Sciatic nerve (tissue), 2 donors: Measurements from ENCODE around the gene PPP1R12B. TPM values are rescaled to one million over a fixed set of nuclear protein-coding genes. Genes with fewer than 3 reads are reported as not detected.
"Not testable (repeated sequence)": the region's sequence is repeated elsewhere in the genome, so short reads cannot be mapped to it uniquely, and the experiment has no call there.

Source experiments
- ATAC-seq: fragments of 200-7000 bp; cut with Tn5 transposase; one replicate; pipeline ENCODE4 v1.9.1; 2020; ENCODE audit warnings: mild to moderate bottlenecking, moderate library complexity
- DNase-seq: peaks from one replicate; pipeline ENCODE4 v3.0.0-alpha.2; 2020; ENCODE audit warnings: low spot score
- intact Hi-C: fragments of 100-400 bp; cut with DNase I; formaldehyde crosslinking; loops from one replicate; pipeline ENCODE4 v1.14.2; 2022
- total RNA-seq: library from RNA; stranded (reverse); fragmentation: NEBNext Ultra II Directional; extraction: Animal tissue kit (Norgen Biotek cat#: 25700); gene quantifications from one replicate; pipeline ENCODE4 v1.2.1, GENCODE V29; 2021
- donor health status: DM: no; HTN: no; CAD: no.
- donor health status: DM: no; HTN: no; CAD: no.

Gene PPP1R12B
- total RNA-seq, 1 donor from 2014 or later = 271 TPM

DNA sequence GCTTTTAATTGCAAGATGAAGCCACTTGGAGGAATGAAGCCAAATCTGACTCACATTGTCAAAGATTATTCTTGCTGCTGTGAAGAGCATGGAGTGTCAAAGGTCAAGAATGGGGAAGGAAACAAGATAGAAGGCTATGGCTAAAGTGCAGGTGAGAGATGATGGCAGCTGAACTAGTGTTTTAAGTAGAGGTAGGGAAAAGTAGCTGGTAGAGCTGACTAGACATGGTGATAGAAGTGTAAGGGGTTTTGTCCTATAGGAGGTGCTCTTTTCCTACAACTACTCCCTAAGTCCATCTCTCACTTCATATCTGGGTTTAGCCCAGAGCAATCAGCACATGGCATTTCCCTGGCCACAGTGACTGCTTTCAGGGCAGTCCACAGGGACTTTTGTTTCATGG is 18.6 kb upstream of the PPP1R12B start:
- intact Hi-C loops = no loop called here
- ATAC-seq (no peak), DNase-seq (no peak)

DNA sequence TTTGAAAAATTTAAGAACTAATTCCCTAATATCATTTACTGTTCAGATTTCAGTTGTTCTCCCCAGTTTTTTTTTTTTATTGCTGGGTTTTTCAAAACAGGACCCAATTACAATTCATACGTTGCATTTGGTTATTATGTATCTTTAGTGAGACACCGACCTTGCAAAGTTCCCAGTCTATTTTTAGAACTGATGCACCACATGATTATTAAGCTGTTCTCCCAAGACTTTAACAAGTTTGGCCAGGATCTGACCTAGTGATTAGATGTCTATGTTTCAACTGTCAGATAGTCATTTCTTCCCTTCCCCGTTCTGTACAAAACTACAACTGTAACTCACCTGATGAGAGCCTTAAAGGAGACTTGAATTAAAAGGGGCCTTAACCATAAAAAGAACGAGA is 14.6 kb upstream of the PPP1R12B start:
- intact Hi-C loops = no loop called here
- no peak for DNase-seq
- ATAC-seq = no peak

DNA sequence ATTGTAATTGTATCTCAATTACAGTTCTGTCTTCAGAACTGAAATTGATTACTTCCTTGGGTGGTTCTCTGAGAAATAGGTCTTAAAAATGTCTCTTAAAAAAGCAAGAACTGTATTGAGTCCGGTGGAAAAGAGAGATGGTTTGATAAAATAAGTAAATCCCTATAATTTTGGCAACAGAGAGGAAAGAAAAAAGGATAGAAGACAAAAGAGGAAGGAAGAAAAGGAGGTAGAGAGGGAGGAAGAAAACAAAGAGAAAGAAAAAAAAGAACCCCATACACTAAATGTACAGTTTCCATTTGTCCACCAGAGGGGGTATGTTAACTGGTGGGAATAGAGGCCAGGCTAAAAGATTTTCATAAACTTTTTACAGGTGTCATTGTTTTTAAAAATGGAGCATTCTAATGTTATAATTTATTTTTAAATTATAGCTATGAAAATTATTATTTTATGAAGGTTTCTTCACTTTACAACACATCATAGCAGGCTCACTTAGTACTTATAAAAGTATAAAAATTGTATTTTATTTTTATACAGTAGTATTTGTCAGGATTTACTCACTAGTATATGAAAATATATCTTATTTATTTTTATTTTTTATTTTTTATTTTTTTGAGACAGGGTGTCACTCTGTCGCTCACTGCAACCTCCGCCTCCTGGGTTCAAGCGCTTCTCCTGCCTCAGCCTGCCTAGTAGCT is 4.7 kb upstream of the PPP1R12B start:
- no peak for DNase-seq
- intact Hi-C loops = loop anchor here (10.0 kb wide), 1 partner anchor 371 kb away; the partner anchor contains the start of gene SYT2
- no peak for ATAC-seq

DNA sequence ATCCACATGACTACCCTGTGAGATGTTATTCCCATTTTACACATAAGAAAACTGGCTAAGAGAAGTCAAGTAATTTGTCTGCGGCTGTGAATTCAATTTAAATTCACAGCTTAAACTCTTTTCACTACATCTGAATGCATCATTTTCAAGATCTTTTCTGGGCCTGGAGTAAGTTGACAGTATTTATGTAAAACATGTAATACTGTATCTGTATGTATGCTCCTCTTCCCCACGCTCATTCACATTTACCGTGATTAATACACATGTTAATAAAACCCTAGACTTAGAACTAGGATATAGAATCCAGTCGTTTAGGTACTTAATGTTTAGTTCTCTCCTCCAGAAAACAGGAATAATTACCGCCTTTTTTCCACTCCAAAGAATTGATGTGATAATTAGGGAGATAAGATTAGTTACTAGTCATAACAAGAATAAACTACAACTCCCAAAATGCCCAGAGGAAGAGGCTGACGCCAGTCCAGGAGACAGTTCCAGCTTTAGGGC is 442 bp upstream of the PPP1R12B start:
- intact Hi-C loops = loop anchor here (10.0 kb wide), 1 partner anchor 367 kb away; the partner anchor contains the start of gene SYT2
- DNase-seq = no peak
- ATAC-seq = no peak

DNA sequence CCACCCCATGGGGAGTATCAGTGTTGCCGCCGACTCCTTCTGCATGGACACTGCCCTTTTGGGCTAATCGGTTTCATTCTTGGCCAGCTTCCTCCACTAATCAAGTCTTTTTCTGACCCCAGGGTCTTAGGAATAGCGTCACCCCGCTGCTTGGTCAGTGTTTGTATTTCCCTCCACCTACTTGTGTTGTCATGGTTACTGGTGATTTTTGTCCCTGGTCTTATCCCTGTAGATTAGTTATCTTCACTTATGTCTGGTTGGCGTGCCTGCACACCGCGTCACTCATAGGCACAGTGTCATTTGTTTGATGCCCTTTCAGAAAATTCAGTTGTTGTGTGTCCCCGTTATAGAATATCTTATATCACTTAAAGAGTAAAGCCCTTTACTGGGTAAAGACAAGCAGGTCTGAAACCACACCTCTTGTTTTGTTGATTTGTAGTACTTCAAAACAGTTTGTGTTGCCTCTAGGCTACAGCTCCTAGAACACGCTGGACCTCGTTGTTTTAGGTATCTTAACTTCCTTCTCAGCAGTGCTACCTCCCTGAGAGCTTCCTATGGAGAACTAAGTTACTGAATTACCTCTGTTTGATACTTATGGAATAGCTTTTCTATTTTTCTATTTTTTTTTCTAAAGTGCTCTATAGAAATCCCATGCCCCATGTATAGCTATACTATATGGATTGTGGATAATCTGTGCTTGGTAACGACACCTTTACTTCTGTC is 868 bp downstream of the PPP1R12B start:
- no peak for DNase-seq
- intact Hi-C loops = loop anchor here (10.0 kb wide), 1 partner anchor 365 kb away; the partner anchor contains the start of gene SYT2
- ATAC-seq = peak; percentile 3

DNA sequence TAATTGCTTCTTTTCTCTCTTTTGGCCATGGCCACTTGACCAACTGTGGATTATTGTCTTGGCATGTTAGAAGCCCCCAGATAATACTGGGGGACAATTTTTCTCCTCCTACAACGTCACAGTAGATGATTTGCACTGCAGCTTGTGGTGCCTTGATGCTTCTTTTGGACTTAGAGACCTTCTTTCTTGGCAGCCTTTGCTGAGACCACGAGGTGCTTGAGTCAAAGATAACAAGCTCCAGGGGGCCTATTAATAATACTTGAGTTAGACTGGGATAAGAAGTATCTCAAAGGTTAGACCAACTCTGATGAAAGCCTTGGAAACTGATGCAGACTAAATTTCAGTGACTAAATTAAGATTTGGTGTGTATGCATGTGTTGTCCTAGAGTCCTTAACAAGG is 3.2 kb downstream of the PPP1R12B start:
- DNase-seq (no peak), ATAC-seq (no peak)
- intact Hi-C loops = no loop called here

DNA sequence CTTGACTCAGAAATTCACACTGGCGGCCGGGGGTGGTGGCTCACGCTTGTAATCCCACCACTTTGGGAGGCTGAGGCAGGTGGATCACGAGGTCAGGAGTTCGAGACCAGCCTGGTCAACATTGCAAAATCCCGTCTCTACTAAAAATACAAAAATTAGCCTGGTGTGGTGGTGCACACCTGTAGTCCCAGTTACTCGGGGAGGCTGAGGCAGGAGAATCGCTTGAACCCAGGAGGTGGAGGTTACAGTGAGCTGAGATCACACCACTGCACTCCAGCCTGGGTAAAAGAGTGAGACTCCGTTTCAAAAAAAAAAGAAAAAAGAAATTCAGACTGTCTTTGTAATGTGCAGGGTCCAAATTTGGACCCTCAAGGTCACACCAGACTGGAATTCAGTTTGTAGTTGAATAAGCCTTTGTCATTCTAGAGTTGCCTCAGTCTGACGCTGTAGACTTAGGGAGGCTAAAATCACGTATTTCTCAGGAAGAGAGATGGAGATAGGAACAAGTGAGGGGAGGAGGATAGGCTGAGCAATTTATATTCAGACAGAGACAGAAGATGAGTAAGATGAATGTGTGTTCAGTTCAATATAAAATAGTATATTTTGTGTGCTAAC is 4.2 kb downstream of the PPP1R12B start:
- DNase-seq, ATAC-seq, intact Hi-C loops: not testable (repeated sequence)

DNA sequence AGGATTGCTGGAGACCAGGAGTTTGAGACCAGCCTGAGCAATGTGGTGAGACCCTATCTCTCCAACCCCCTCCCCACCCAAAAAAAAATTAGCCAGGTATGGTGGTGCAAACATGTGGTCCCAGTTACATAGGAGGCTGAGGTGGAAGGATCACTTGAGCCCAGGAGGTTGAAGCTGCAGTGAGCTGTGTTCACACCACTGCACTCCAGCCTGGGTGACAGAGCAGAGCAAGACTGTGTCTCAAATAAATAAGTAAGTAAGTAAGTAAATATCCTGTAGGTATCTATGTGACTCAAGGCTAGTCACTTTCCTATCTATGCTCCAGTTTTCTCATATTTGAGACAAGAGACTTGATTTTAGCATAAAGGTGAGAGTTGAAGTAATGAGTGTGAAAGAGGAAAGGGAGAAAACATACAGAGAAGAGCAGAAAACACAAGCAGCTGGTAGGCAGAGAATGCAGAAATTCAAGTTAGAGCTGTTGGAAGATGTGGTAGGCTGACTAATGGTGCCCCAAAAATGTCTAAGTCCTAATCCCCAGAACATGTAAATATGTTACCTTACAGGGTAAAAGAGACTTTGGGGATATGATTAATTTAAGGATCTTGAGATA is 7.5 kb downstream of the PPP1R12B start:
- no peak for ATAC-seq
- DNase-seq = no peak
- intact Hi-C loops = no loop called here

DNA sequence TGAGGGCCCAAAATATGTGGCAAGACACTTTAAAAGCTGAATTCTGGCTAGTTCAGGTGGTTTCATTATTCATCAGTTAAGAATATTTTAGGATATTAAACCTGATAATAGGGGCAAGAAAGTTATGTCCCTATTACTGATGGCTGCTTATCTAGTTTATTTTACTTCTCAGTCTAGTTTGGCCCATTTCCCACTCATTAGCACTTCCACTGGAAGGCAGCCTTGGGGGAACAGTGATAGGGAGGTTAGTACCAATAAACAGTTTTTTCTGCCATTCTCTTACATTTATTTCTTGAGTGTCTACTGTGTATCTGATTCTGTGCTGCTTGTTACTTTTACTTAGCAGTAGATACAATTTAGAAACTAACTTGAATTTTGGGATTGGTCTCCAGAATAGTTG is 9.0 kb downstream of the PPP1R12B start:
- ATAC-seq (no peak), DNase-seq (no peak)
- intact Hi-C loops = no loop called here

DNA sequence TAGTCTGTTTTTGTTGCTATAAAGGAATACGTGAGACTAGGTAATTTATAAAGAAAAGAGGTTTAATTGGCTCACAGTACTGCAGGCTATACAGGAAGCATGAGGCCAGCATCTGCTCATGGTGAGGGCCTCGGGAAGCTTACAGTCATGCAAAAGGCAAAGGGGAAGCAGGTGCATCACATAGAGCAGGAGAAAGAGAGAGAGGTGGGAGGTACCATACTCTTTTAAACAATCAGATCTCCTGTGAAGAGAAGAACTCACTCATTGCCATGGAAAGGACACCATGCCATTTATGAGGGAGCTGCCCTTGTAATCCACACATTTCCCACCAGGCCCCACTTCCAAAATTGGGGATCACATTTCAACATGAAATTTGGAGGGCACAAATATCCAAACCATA is 12.7 kb downstream of the PPP1R12B start:
- DNase-seq (no peak), ATAC-seq (no peak)
- intact Hi-C loops = no loop called here

DNA sequence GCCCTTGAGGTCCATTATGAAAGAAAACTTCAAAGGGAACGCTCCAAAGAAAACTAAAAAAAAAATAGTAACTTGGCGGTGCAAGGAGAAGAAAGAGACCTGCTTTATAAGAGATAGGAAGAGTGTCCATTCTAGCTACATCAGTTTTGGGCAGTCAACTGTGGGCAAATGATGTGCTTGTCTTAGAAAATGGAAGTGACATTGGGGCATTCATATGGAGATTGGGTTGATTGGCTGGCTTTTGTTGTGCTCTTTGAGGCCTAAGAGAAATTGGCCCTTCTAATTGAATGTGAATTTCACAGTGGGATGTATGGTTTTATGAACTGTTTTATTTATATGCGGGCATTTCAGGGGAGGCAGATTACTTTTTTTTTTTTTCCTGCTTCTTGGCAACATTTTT is 13.2 kb downstream of the PPP1R12B start:
- intact Hi-C loops = no loop called here
- ATAC-seq = no peak
- no peak for DNase-seq

DNA sequence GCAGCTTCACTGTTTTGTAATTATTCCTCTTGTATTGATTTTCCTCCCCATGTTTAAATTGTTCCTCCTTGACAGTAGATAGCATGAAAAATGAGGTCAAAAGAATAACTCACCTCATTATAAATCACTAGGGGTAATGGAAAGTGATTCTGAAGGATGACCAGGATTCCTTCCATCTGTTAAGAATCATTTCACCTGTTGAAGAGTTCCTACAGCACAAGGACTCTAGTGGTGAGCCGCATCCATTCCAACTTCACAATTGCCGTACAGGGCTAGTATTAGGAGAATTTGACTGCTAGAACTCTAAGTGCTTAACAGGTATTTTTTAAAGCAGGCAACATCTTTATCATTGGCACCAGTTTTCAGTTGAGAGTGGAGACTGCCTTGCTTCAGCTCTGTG is 13.7 kb downstream of the PPP1R12B start:
- intact Hi-C loops = no loop called here
- no peak for DNase-seq
- ATAC-seq = no peak

DNA sequence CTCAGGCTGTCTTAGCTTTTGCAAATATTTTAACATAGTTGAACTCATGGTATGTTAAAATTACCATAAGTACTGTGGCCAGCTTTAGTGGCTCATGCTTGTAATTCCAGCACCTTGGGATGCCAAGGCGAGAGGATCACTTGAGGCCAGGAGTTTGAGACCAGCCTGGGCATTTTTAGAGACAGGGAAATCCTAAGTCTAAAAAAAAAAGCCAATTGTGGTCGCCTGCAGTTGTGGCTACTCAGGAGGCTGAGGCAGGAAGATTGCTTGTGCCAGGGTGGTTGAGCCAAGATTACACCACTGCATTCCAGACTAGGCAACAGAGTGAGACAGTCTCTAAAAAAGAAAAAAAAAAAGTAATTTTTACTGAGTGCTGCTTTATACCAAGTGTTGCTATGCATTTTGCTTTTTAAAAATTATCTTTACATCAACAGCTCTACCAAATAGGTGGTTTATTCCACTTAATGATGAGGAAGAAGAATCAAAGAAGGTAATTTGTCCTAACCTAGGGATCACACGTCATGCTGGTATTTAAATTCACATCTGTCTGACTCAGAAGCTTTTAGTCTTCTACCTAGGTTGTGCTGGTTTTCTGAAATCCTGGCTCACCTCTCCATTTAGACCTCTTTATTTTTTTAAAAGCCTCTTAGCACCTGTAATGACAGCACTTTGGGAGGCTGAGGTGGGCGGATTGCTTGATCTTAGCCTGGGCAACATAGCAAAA is 16.8 kb downstream of the PPP1R12B start:
- no peak for DNase-seq
- intact Hi-C loops = no loop called here
- peak; percentile 67 for ATAC-seq

DNA sequence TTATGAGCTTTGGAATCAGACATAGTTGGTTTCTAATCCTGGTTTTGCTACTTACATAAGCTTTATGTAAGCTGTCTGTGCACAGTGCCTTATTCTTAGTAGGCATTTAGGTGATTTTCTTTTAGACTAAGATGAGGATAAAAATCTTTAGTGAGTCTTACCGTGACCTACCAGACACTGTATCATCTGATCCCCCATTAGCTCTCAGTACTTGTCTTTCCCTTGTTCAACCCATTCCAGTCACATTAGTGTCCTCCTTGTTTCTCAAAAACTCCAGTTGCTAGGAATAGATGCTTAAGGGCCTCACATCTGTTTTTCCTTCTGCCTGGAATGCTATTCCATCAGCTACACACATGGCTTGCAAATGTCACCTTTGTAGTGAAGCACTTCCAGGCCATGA is 18.8 kb downstream of the PPP1R12B start:
- intact Hi-C loops = no loop called here
- ATAC-seq (no peak), DNase-seq (no peak)

DNA sequence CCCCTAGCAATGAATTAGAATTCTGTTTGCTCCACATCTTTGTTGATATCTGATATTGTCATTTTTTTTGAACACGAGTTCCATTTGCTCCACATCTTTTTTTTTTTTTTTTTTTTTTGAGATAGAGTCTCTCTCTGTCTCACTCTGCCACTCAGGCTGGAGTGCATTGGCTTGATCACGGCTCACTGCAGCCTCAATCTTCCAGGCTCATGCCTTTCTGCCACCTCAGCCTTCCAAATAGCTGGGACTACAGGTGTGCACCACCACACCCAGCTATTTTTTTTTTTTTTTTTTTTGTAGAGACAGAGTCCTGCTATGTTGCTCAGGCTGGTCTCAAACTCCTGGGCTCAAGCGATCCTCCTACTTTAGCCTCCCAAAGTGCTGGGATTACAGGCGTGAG is 22.4 kb downstream of the PPP1R12B start:
- intact Hi-C loops, DNase-seq, ATAC-seq: not testable (repeated sequence)

DNA sequence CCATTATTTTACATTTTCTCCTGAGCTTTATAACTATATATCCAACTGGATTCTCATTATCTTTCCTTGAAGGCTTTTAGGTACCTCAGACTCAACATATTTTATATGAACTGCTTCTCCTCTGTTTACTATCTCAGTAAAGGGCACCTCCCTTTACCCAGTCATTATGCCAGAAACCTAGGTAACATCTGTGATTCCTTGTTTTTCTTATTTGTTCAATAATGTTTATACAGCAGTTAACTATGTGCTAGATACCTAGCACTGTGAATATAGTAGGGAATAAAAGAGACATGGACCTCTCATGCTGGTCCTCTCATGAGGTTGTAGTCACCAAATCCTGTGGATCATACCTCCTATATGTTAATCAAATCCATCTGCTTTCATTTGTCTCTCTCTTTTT is 25.6 kb downstream of the PPP1R12B start:
- intact Hi-C loops = no loop called here
- ATAC-seq = no peak
- DNase-seq = no peak

DNA sequence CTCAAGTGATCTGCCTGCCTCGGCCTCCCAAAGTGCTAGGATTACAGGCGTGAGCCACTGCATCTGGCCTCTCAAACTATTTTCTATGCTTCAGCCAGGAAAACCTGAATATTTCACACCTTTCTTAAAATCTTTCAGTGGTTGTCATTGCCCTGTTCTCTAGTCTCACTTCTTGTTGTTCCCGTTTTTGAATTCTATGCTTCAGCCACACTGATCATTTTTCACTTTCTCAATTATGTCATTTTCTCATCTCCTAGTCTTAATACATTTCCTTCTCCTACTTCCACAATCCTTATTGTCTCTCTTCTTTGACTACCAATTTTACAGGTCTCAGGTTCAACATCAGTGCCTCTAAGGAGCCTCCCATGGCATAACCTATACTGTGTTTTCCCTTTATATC is 26.7 kb downstream of the PPP1R12B start:
- intact Hi-C loops, ATAC-seq, DNase-seq: not testable (repeated sequence)

DNA sequence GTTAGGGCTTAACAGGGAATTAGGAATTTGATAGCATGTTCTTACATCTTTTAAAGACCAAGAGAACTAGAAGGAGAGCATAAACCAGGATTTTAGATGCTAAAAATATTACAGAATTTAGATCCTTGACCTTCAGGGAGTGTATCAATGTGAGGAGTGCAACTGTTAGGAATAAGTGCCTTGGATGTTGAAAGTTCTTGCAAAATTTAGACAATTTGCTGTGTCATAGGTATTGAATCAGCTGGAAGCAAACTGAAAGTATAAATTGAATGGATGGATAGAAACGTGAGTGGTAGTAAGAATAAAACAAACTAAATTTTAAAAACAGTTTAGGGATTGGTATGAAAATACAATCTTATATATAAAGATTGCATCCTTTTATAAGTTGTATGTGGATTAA is 27.7 kb downstream of the PPP1R12B start:
- intact Hi-C loops = no loop called here
- ATAC-seq (no peak), DNase-seq (no peak)
